Thyroid gland (tissue), 4 donors: Measurements from ENCODE around the gene STAC.

Experiments used
- POLR2A ChIP-seq, 2 donors: fragments of 450-650 bp; IDR thresholded peaks; one replicate each; pipeline ENCODE4 v1.6.1; 2017; ENCODE audit warnings: antibody characterized with exemption in 2 of 2, mild to moderate bottlenecking in 2 of 2, moderate library complexity in 1 of 2
- TF ChIP-seq, protein P1 (sequence below), 6 experiments: fragments of 200-600 bp in 3 of 6; fragments of 450-650 bp in 3 of 6; sonication (generic) in 3 of 6; IDR thresholded peaks; one replicate each; pipeline ENCODE4 v1.5.1; 2016 to 2019; ENCODE audit warnings: antibody characterized with exemption in 6 of 6, mild to moderate bottlenecking in 2 of 6, inconsistent platforms in 1 of 6, moderate library complexity in 1 of 6

DNA sequence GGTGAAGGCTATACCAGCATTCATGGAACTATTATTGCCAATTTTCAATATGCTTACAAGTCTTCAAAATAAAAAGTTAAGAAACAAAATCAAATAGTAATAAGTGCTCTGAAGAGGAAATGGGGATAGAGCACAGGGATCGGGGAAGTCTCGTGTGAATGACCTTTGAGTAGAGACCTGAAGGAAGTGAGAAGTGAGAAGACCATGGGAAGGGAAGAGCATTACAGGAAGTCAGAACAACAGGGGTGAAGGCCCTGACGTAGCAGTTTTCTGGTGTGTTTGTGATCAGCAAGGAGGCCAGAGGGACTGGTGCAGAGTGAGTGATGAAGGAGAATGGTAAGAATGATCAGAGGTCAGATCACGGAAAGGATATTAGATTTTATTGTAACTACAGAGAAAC lies 48.1 kb downstream of the STAC start:
- TF ChIP-seq POLR2A (IDR thresholded peaks at IDR 0.05): no peak
- TF ChIP-seq, protein P1, sequence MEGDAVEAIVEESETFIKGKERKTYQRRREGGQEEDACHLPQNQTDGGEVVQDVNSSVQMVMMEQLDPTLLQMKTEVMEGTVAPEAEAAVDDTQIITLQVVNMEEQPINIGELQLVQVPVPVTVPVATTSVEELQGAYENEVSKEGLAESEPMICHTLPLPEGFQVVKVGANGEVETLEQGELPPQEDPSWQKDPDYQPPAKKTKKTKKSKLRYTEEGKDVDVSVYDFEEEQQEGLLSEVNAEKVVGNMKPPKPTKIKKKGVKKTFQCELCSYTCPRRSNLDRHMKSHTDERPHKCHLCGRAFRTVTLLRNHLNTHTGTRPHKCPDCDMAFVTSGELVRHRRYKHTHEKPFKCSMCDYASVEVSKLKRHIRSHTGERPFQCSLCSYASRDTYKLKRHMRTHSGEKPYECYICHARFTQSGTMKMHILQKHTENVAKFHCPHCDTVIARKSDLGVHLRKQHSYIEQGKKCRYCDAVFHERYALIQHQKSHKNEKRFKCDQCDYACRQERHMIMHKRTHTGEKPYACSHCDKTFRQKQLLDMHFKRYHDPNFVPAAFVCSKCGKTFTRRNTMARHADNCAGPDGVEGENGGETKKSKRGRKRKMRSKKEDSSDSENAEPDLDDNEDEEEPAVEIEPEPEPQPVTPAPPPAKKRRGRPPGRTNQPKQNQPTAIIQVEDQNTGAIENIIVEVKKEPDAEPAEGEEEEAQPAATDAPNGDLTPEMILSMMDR (IDR thresholded peaks at IDR 0.05): no peak
